WI38 (cell line): ENCODE results near the gene CGREF1.

Source experiments
- H3K4me3 ChIP-seq: 2 replicates; pipeline ENCODE4 v1.5.1; 2011; ENCODE audit warnings: low read depth, mild to moderate bottlenecking, control low read depth, low read length
- CTCF ChIP-seq: IDR thresholded peaks from 2 replicates; pipeline ENCODE4 v1.5.1; 2012; ENCODE audit warnings: low read depth, mild to moderate bottlenecking, control low read depth, low read length

CGREF1 gene

GRCh38 chr2:27067385-27067784, 51.5 kb downstream of the CGREF1 start:
- no peak for TF ChIP-seq CTCF
- H3K4me3 ChIP-seq: no peak overlapping the region

- H3K4me3 ChIP-seq: no peak overlapping the region
- TF ChIP-seq CTCF: no peak
Observed at GRCh38 chr2:27065128-27065527, 53.8 kb downstream of the CGREF1 start.

- no peak overlapping the region for H3K4me3 ChIP-seq
- TF ChIP-seq CTCF: no peak
Observed at GRCh38 chr2:27060323-27060722, 58.6 kb downstream of the CGREF1 start.

GRCh38 chr2:27059141-27059820, 59.6 kb downstream of the CGREF1 start:
- TF ChIP-seq CTCF: no peak
- no peak overlapping the region for H3K4me3 ChIP-seq

GRCh38 chr2:27058210-27058609, 60.7 kb downstream of the CGREF1 start:
- no peak for TF ChIP-seq CTCF
- no peak overlapping the region for H3K4me3 ChIP-seq

GRCh38 chr2:27057184-27057583, 61.7 kb downstream of the CGREF1 start:
- H3K4me3 ChIP-seq: no peak overlapping the region
- TF ChIP-seq CTCF: no peak

- no peak overlapping the region for H3K4me3 ChIP-seq
- no peak for TF ChIP-seq CTCF
Observed at GRCh38 chr2:27054721-27055120, 64.2 kb downstream of the CGREF1 start.
